ENCODE data around the gene OXSR1. TPM values are rescaled to one million over a fixed set of nuclear protein-coding genes. Genes with fewer than 3 reads are reported as not detected.

OXSR1 gene
- total RNA-seq, 4 donors from 2014 or later, result 37.9 to 50.0 (median 43.2) TPM

GRCh38 chr3:38203690-38204089, 38.4 kb downstream of the OXSR1 start:
- H3K4me1 ChIP-seq, result peaks cover 5 to 9% of the 10 kb centered on the region in 2 donors
- no peaks in the 10 kb centered on the region for H3K27me3 ChIP-seq
- no peak for DNase-seq
- intact Hi-C loops (cut with DNase I; ENCODE audit: low total_unique reads), result no loop called here
- H3K36me3 ChIP-seq, result peaks cover 0 to 9% of the 10 kb centered on the region in 2 donors
- TF ChIP-seq, protein P1, sequence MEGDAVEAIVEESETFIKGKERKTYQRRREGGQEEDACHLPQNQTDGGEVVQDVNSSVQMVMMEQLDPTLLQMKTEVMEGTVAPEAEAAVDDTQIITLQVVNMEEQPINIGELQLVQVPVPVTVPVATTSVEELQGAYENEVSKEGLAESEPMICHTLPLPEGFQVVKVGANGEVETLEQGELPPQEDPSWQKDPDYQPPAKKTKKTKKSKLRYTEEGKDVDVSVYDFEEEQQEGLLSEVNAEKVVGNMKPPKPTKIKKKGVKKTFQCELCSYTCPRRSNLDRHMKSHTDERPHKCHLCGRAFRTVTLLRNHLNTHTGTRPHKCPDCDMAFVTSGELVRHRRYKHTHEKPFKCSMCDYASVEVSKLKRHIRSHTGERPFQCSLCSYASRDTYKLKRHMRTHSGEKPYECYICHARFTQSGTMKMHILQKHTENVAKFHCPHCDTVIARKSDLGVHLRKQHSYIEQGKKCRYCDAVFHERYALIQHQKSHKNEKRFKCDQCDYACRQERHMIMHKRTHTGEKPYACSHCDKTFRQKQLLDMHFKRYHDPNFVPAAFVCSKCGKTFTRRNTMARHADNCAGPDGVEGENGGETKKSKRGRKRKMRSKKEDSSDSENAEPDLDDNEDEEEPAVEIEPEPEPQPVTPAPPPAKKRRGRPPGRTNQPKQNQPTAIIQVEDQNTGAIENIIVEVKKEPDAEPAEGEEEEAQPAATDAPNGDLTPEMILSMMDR (IDR thresholded peaks at IDR 0.05 in 4 of 5, conservative IDR thresholded peaks at IDR 0.05 in 1 of 5), result no peak
- TF ChIP-seq POLR2A (IDR thresholded peaks at IDR 0.05), result no peak
- H3K9me3 ChIP-seq, result no peaks in the 10 kb centered on the region
- H3K4me3 ChIP-seq, result no peak overlapping the region
- H3K27ac ChIP-seq, result no peak overlapping the region
- in situ Hi-C loops (cut with MboI; ENCODE audit: low sequenced_read_pairs in 4 of 4), result no loop called here
- ATAC-seq, result no peak

DNA sequence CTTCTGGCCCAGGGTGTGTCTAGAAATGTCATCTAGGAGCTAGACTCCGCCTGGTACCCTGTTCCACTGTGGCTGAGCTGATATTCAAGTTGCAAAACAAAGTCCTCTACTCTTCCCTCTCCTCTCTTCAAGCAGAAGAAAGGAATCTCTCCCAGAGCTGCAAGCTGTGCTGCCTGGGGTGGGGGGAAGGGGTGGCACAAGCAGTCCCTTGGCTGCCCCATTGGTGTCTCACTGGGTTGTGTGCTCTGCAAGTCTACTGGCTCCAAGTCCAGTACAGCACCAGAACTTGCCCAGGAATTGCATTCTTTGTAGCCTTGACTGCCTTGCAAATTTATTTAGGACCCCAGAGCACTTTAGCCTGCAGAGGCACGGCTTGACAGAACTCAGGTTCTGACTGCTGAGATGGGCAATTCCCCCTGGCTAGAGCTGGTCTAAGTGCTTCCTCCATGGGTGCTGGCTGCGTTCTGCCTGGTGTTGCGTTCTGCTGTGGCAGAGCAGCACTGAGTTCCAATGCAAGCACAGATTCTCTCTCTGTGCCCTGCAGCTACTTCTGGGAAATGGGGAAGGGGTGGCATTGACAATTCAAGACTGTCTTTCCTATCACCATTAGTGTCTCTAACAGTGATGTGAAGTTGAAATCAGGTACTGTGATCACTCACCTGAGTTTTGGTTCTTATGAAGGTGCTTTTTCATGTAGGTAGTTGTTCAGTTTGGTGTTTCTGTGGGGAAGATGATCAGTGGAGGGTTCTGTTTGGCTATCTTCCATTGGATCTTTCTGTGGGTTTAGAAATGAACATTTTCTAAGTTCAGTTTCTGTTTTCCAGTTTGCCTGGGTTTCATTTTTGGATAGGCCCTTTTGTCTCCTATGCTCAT, 39.5 kb downstream of the OXSR1 start:
- no peak overlapping the region for H3K27ac ChIP-seq
- H3K36me3 ChIP-seq, result peaks cover 0 to 2% of the 10 kb centered on the region in 2 donors
- no peaks in the 10 kb centered on the region for H3K9me3 ChIP-seq
- in situ Hi-C loops (cut with MboI; ENCODE audit: low sequenced_read_pairs in 4 of 4), result no loop called here
- no peak for DNase-seq
- H3K4me3 ChIP-seq, result no peak overlapping the region
- H3K4me1 ChIP-seq, result peaks cover 5 to 9% of the 10 kb centered on the region in 2 donors
- H3K27me3 ChIP-seq, result no peaks in the 10 kb centered on the region
- ATAC-seq, result no peak
- intact Hi-C loops (cut with DNase I; ENCODE audit: low total_unique reads), result no loop called here
- TF ChIP-seq, protein P1 (IDR thresholded peaks at IDR 0.05 in 4 of 5, conservative IDR thresholded peaks at IDR 0.05 in 1 of 5), result no peak
- no peak for TF ChIP-seq POLR2A (IDR thresholded peaks at IDR 0.05)

DNA sequence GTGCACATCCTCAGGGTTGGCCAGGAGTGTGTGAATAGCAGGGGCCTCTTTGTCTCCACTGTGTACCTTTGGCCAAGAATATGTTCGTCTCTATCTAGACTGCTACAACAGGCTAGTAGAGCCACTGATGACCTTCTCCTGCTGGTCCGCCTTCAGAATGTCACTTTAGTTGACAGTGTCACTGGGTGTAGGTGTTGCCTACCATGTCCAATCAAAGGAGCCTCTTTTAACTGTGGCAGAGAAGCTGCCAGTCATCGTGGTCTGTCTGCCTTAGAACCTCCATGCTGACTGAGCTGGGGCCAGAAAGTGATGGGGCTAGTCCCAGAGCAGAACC, 40.1 kb downstream of the OXSR1 start:
- in situ Hi-C loops (cut with MboI; ENCODE audit: low sequenced_read_pairs in 4 of 4), result no loop called here
- TF ChIP-seq, protein P1 (IDR thresholded peaks at IDR 0.05 in 4 of 5, conservative IDR thresholded peaks at IDR 0.05 in 1 of 5), result no peak
- no peak for TF ChIP-seq POLR2A (IDR thresholded peaks at IDR 0.05)
- Histone ChIP-seq H3K27me3 (no peaks in the 10 kb centered on the region), H3K9me3 (no peaks in the 10 kb centered on the region), H3K36me3 (no peaks in the 10 kb centered on the region), H3K27ac (no peak overlapping the region), H3K4me3 (no peak overlapping the region), H3K4me1 (peaks cover 5 to 9% of the 10 kb centered on the region in 2 donors)
- DNase-seq (no peak), ATAC-seq (no peak)
- intact Hi-C loops (cut with DNase I; ENCODE audit: low total_unique reads), result no loop called here

- intact Hi-C loops (cut with DNase I; ENCODE audit: low total_unique reads), result no loop called here
Observed at GRCh38 chr3:38207254-38208003, 42.1 kb downstream of the OXSR1 start.

More at GRCh38 chr3:38207254-38208003, 42.1 kb downstream of the OXSR1 start:
- no peak for TF ChIP-seq POLR2A (IDR thresholded peaks at IDR 0.05)
- TF ChIP-seq, protein P1 (IDR thresholded peaks at IDR 0.05 in 4 of 5, conservative IDR thresholded peaks at IDR 0.05 in 1 of 5), result no peak
- H3K4me1 ChIP-seq, result peaks cover 11 to 17% of the 10 kb centered on the region in 2 donors
- no peaks in the 10 kb centered on the region for H3K27me3 ChIP-seq
- H3K27ac ChIP-seq, result no peak overlapping the region
- no peaks in the 10 kb centered on the region for H3K9me3 ChIP-seq
- in situ Hi-C loops (cut with MboI; ENCODE audit: low sequenced_read_pairs in 4 of 4), result no loop called here
- no peak for ATAC-seq
- no peaks in the 10 kb centered on the region for H3K36me3 ChIP-seq
- no peak overlapping the region for H3K4me3 ChIP-seq
- DNase-seq, result no peak
